Neural cell (in vitro differentiated cells): ENCODE results near the gene CYP4F12. TPM values are rescaled to one million over a fixed set of nuclear protein-coding genes. Genes with fewer than 3 reads are reported as not detected.

Experiments used
- H2AFZ ChIP-seq: fragments of 200-600, 300-800 bp; sonication (generic), shearing (Covaris generic); 2 replicates; pipeline ENCODE4 v1.6.0; 2014; ENCODE audit warnings: low read depth, mild to moderate bottlenecking, antibody characterized with exemption, low read length, moderate library complexity
- H3F3A ChIP-seq: fragments of 200-600 bp; shearing (Covaris generic); 2 replicates; pipeline ENCODE4 v1.6.1; 2016; ENCODE audit warnings: mild to moderate bottlenecking, moderate library complexity, mixed read lengths, antibody characterized with exemption, low read length; ENCODE audit not compliant: insufficient read depth, poor library complexity, severe bottlenecking
- H3K27ac ChIP-seq: fragments of 200-600, 300-800 bp; sonication (generic), shearing (Covaris generic); 2 replicates; pipeline ENCODE4 v1.5.1; 2014; ENCODE audit warnings: mild to moderate bottlenecking, low read length, moderate library complexity
- H3K27me3 ChIP-seq: fragments of 300-800, 200-600 bp; sonication (generic), shearing (Covaris generic); 2 replicates; pipeline ENCODE4 v1.6.0; 2014; ENCODE audit warnings: mild to moderate bottlenecking, low read depth, low read length, moderate library complexity; ENCODE audit not compliant: insufficient read depth
- H3K36me3 ChIP-seq: fragments of 300-800, 200-600 bp; sonication (generic), shearing (Covaris generic); 2 replicates; pipeline ENCODE4 v1.5.1; 2014; ENCODE audit warnings: mild to moderate bottlenecking, antibody characterized with exemption, low read length, moderate library complexity; ENCODE audit not compliant: insufficient read depth
- H3K4me2 ChIP-seq: fragments of 300-800, 200-600 bp; sonication (generic), shearing (Covaris generic); 2 replicates; pipeline ENCODE4 v1.6.0; 2014; ENCODE audit warnings: mild to moderate bottlenecking, low read length
- H3K4me3 ChIP-seq: fragments of 300-800, 200-600 bp; sonication (generic), shearing (Covaris generic); 2 replicates; pipeline ENCODE4 v1.5.1; 2014; ENCODE audit warnings: mild to moderate bottlenecking, low read length, moderate library complexity
- H3K79me2 ChIP-seq: fragments of 200-600 bp; shearing (Covaris generic); replicated peaks from 2 replicates; pipeline ENCODE4 v1.6.0; 2014; ENCODE audit warnings: mild to moderate bottlenecking, low read length, moderate library complexity; ENCODE audit not compliant: insufficient read depth
- H3K9ac ChIP-seq: fragments of 300-800, 200-600 bp; sonication (generic), shearing (Covaris generic); 2 replicates; pipeline ENCODE4 v1.6.1; 2016; ENCODE audit warnings: mild to moderate bottlenecking, low read length, mixed read lengths
- H3K9me2 ChIP-seq: fragments of 200-600 bp; shearing (Covaris generic); 2 replicates; pipeline ENCODE4 v1.6.1; 2016; ENCODE audit warnings: mild to moderate bottlenecking, low read length, mixed read lengths; ENCODE audit not compliant: insufficient read depth
- H3K9me3 ChIP-seq: fragments of 200-600, 300-800 bp; sonication (generic), shearing (Covaris generic); 2 replicates; pipeline ENCODE4 v1.6.1; 2016; ENCODE audit warnings: mild to moderate bottlenecking, mixed run types, low read length, moderate library complexity, mixed read lengths
- H4K20me1 ChIP-seq: fragments of 200-600 bp; shearing (Covaris generic); 2 replicates; pipeline ENCODE4 v1.6.1; 2016; ENCODE audit warnings: mild to moderate bottlenecking, mixed run types; ENCODE audit not compliant: insufficient read depth
- EP300 ChIP-seq: fragments of 450-650 bp; conservative IDR thresholded peaks from 2 replicates; pipeline ENCODE4 v1.6.1; 2014; ENCODE audit warnings: antibody characterized with exemption, mild to moderate bottlenecking, moderate library complexity; ENCODE audit not compliant: poor library complexity, severe bottlenecking
- EZH2 ChIP-seq: fragments of 200-600, 300-800 bp; shearing (Covaris generic), sonication (generic); IDR thresholded peaks from 2 replicates; pipeline ENCODE4 v1.6.1; 2014; ENCODE audit warnings: antibody characterized with exemption, low read length, borderline replicate concordance, mild to moderate bottlenecking; ENCODE audit not compliant: insufficient read depth, poor library complexity, severe bottlenecking
- MXI1 ChIP-seq: fragments of 450-650 bp; conservative IDR thresholded peaks from 2 replicates; pipeline ENCODE4 v1.6.1; 2014; ENCODE audit warnings: antibody characterized with exemption, mild to moderate bottlenecking; ENCODE audit not compliant: poor library complexity, severe bottlenecking
- POLR2AphosphoS5 ChIP-seq: IDR thresholded peaks from 2 replicates; pipeline ENCODE4 v1.6.1; 2012
- RAD21 ChIP-seq: fragments of 450-650 bp; conservative IDR thresholded peaks from 2 replicates; pipeline ENCODE4 v1.6.1; 2014; ENCODE audit warnings: antibody characterized with exemption, mild to moderate bottlenecking, moderate library complexity
- SMC3 ChIP-seq: fragments of 450-650 bp; conservative IDR thresholded peaks from 2 replicates; pipeline ENCODE4 v1.6.1; 2014; ENCODE audit warnings: antibody characterized with exemption, mild to moderate bottlenecking, moderate library complexity; ENCODE audit not compliant: poor library complexity
- TAF1 ChIP-seq: IDR thresholded peaks from 2 replicates; pipeline ENCODE4 v1.6.1; 2012; ENCODE audit warnings: low read depth
- polyA plus RNA-seq: library from polyadenylated mRNA; depleted of rRNA; stranded (reverse); fragments of >200 nt; gene quantifications from 2 replicates; pipeline ENCODE4 v1.2.3, GENCODE V29; 2014
- TF ChIP-seq, protein P1 (sequence below): IDR thresholded peaks from 2 replicates; pipeline ENCODE4 v1.6.1; 2012; ENCODE audit warnings: borderline replicate concordance
- TF ChIP-seq, protein P2 (sequence below): fragments of 450-650 bp; IDR thresholded peaks from 2 replicates; pipeline ENCODE4 v1.5.1; 2014; ENCODE audit warnings: antibody characterized with exemption, mild to moderate bottlenecking, moderate library complexity; ENCODE audit not compliant: poor library complexity, severe bottlenecking

CYP4F12 gene
- polyA plus RNA-seq, 1 donor from 2014 or later = not detected

DNA sequence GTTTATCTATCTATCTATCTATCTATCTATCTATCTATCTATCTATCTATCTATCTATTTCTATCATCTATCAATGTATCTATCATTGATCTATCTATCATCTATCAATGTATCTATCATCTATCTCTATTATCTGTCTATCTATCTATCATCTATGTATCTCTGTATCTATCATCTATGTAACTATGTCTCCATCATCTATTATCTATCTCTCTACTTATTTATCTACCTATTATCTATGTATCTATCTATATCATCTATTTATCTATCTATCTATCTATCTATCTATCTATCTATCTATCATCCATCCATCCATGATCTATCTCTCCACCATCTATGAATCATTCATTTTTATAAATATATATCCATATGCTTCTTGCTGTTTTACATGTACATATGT, 16.4 kb upstream of the CYP4F12 start:
- H3K27me3 ChIP-seq = no peaks in the 10 kb centered on the region
- H3K4me3 ChIP-seq = no peak overlapping the region
- H3K36me3 ChIP-seq = no peaks in the 10 kb centered on the region
- H3K27ac ChIP-seq = no peak overlapping the region
- no peak for TF ChIP-seq EZH2
- TF ChIP-seq MXI1 = no peak
- TF ChIP-seq, protein P1, sequence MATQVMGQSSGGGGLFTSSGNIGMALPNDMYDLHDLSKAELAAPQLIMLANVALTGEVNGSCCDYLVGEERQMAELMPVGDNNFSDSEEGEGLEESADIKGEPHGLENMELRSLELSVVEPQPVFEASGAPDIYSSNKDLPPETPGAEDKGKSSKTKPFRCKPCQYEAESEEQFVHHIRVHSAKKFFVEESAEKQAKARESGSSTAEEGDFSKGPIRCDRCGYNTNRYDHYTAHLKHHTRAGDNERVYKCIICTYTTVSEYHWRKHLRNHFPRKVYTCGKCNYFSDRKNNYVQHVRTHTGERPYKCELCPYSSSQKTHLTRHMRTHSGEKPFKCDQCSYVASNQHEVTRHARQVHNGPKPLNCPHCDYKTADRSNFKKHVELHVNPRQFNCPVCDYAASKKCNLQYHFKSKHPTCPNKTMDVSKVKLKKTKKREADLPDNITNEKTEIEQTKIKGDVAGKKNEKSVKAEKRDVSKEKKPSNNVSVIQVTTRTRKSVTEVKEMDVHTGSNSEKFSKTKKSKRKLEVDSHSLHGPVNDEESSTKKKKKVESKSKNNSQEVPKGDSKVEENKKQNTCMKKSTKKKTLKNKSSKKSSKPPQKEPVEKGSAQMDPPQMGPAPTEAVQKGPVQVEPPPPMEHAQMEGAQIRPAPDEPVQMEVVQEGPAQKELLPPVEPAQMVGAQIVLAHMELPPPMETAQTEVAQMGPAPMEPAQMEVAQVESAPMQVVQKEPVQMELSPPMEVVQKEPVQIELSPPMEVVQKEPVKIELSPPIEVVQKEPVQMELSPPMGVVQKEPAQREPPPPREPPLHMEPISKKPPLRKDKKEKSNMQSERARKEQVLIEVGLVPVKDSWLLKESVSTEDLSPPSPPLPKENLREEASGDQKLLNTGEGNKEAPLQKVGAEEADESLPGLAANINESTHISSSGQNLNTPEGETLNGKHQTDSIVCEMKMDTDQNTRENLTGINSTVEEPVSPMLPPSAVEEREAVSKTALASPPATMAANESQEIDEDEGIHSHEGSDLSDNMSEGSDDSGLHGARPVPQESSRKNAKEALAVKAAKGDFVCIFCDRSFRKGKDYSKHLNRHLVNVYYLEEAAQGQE = no peak
- no peak for TF ChIP-seq TAF1
- TF ChIP-seq EP300 = no peak
- no peak for TF ChIP-seq RAD21
- TF ChIP-seq, protein P2, sequence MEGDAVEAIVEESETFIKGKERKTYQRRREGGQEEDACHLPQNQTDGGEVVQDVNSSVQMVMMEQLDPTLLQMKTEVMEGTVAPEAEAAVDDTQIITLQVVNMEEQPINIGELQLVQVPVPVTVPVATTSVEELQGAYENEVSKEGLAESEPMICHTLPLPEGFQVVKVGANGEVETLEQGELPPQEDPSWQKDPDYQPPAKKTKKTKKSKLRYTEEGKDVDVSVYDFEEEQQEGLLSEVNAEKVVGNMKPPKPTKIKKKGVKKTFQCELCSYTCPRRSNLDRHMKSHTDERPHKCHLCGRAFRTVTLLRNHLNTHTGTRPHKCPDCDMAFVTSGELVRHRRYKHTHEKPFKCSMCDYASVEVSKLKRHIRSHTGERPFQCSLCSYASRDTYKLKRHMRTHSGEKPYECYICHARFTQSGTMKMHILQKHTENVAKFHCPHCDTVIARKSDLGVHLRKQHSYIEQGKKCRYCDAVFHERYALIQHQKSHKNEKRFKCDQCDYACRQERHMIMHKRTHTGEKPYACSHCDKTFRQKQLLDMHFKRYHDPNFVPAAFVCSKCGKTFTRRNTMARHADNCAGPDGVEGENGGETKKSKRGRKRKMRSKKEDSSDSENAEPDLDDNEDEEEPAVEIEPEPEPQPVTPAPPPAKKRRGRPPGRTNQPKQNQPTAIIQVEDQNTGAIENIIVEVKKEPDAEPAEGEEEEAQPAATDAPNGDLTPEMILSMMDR = no peak
- no peak for TF ChIP-seq POLR2AphosphoS5
- no peaks in the 10 kb centered on the region for H3F3A ChIP-seq
- no peaks in the 10 kb centered on the region for H4K20me1 ChIP-seq
- H3K9me3 ChIP-seq = peaks cover 7% of the 10 kb centered on the region
- H2AFZ ChIP-seq = no peak overlapping the region
- H3K79me2 ChIP-seq = no peaks in the 10 kb centered on the region
- no peak overlapping the region for H3K4me2 ChIP-seq
- H3K9ac ChIP-seq = no peak overlapping the region
- H3K9me2 ChIP-seq = no peaks in the 10 kb centered on the region

DNA sequence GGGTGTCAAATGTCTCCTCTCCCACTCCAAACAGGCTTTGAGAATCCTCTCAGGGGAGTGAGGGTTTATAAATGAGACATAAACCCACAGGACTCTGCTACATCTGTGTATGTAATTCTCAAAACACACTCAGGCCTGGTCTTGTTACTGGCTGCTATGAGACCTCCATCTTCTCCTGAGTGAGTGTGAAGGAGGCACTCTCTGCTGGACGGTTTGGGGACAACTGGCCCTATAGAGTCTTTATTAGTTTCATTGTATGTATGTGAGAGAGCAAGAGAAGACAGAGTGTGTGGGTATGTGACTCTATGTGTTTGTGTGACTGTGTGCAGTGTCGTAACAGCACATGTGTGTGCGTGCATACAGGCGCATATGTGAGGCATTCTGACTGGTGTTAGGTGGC, 9.6 kb upstream of the CYP4F12 start:
- no peaks in the 10 kb centered on the region for H4K20me1 ChIP-seq
- no peak overlapping the region for H3K27ac ChIP-seq
- H3K79me2 ChIP-seq = no peaks in the 10 kb centered on the region
- H3K4me3 ChIP-seq = no peak overlapping the region
- H3K9ac ChIP-seq = no peak overlapping the region
- H3K9me3 ChIP-seq = peaks cover 14% of the 10 kb centered on the region
- no peaks in the 10 kb centered on the region for H3K27me3 ChIP-seq
- no peak overlapping the region for H2AFZ ChIP-seq
- no peak for TF ChIP-seq EP300
- TF ChIP-seq, protein P2 = no peak
- TF ChIP-seq MXI1 = no peak
- TF ChIP-seq RAD21 = no peak
- no peak for TF ChIP-seq SMC3
- H3K9me2 ChIP-seq = no peaks in the 10 kb centered on the region
- no peaks in the 10 kb centered on the region for H3F3A ChIP-seq
- no peaks in the 10 kb centered on the region for H3K36me3 ChIP-seq
- no peak overlapping the region for H3K4me2 ChIP-seq
